K562 (cell line): ENCODE results near the gene LRRC4. TPM values are rescaled to one million over a fixed set of nuclear protein-coding genes. Genes with fewer than 3 reads are reported as not detected.

Experiments used
- AFF4 ChIP-seq: sonication (generic); formaldehyde crosslinking; IDR thresholded peaks from 2 replicates; pipeline ENCODE4 v1.8.0; 2023; ENCODE audit warnings: mild to moderate bottlenecking, missing genetic modification reagents
- BCOR ChIP-seq: fragments of 450-650 bp; IDR thresholded peaks from 2 replicates; pipeline ENCODE4 v1.6.1; 2016
- CC2D1A ChIP-seq: fragments of 450-650 bp; IDR thresholded peaks from 2 replicates; pipeline ENCODE4 v1.6.1; 2017; ENCODE audit warnings: mild to moderate bottlenecking
- CREB3 ChIP-seq: fragments of 450-650 bp; conservative IDR thresholded peaks from 2 replicates; pipeline ENCODE4 v1.6.1; 2016; ENCODE audit warnings: missing genetic modification characterization, low read depth, mild to moderate bottlenecking, missing compliant biosample characterization, moderate library complexity
- CXXC5 ChIP-seq: fragments of 250-450 bp; sonication (Bioruptor Pico); IDR thresholded peaks from 2 replicates; pipeline ENCODE4 v1.8.0; 2022; ENCODE audit warnings: inconsistent platforms, mild to moderate bottlenecking, moderate library complexity
- ERF ChIP-seq: fragments of 450-650 bp; formaldehyde crosslinking; IDR thresholded peaks from 2 replicates; pipeline ENCODE4 v1.4.0; 2020; ENCODE audit warnings: mild to moderate bottlenecking, mixed read lengths
- GABPB2 ChIP-seq: fragments of 250-450 bp; sonication (Bioruptor Pico); conservative IDR thresholded peaks from 2 replicates; pipeline ENCODE4 v1.5.1; 2021; ENCODE audit warnings: mild to moderate bottlenecking
- HMGXB4 ChIP-seq: sonication (generic); formaldehyde crosslinking; IDR thresholded peaks from 2 replicates; pipeline ENCODE4 v1.8.1; 2023; ENCODE audit warnings: mild to moderate bottlenecking, missing genetic modification reagents
- KLF13 ChIP-seq: fragments of 450-650 bp; IDR thresholded peaks from 2 replicates; pipeline ENCODE4 v1.6.1; 2016; ENCODE audit warnings: missing genetic modification characterization, low read depth, mild to moderate bottlenecking, missing compliant biosample characterization, moderate library complexity, borderline replicate concordance
- ZC3H4 ChIP-seq: sonication (generic); formaldehyde crosslinking; IDR thresholded peaks from 2 replicates; pipeline ENCODE4 v1.9.0; 2021; ENCODE audit warnings: missing genetic modification reagents, borderline replicate concordance
- ZNF184 ChIP-seq: sonication (generic); formaldehyde crosslinking; IDR thresholded peaks from 2 replicates; pipeline ENCODE4 v1.5.0; 2020; ENCODE audit warnings: missing genetic modification reagents
- polyA plus RNA-seq, 8 experiments: library from polyadenylated mRNA; depleted of rRNA in 4 of 8; stranded (reverse) in 5 of 8; unstranded in 3 of 8; fragments of >200 nt; fragmentation: Nextera tagmentation in 2 of 8; fragmentation: Illumina TruSeq in 1 of 8; extraction: Ambion mirVana in 2 of 8; extraction: Trizol in 1 of 8; gene quantifications; 2 replicates each; pipeline versions ENCODE4 v1.2.1 to v1.2.3, GENCODE V29; 2011 to 2014; ENCODE audit warnings: inconsistent platforms in 1 of 8, missing spikeins in 1 of 8
- total RNA-seq, 7 experiments: library from RNA; depleted of rRNA in 6 of 7; stranded (reverse); fragments of >200 nt in 6 of 7; fragmentation: Illumina TruSeq in 2 of 7; extraction: Trizol in 2 of 7; gene quantifications; 2 replicates each; pipeline versions ENCODE4 v1.2.1 to v1.2.3, GENCODE V29; 2011 to 2021; ENCODE audit warnings: low replicate concordance in 1 of 7

The LRRC4 gene
- total and polyA plus RNA-seq, 9 of the 15 experiments (the other 6 are each of a cell fraction or from before 2014, with no cell fraction given): 0.04 to 0.11 TPM; not detected in 7

- no peak for TF ChIP-seq AFF4 (CRISPR knock-in tag)
- TF ChIP-seq ZC3H4: no peak
- no peak for TF ChIP-seq CXXC5 (CRISPR knock-in tag)
- no peak for TF ChIP-seq ERF (CRISPR knock-in tag)
- no peak for TF ChIP-seq ZNF184
- no peak for TF ChIP-seq CC2D1A
- TF ChIP-seq BCOR: no peak
- no peak for TF ChIP-seq KLF13 (tag)
- no peak for TF ChIP-seq CREB3 (tag)
- no peak for TF ChIP-seq GABPB2
- TF ChIP-seq HMGXB4: no peak
Measured at GRCh38 chr7:128054511-128054910, 23.3 kb upstream of the LRRC4 start (continued).
